ENCODE results near the gene CSF2. TPM values are rescaled to one million over a fixed set of nuclear protein-coding genes. Genes with fewer than 3 reads are reported as not detected.

Gene CSF2
- total RNA-seq, 1 experiment from 2014 or later, result 0.30 TPM

DNA sequence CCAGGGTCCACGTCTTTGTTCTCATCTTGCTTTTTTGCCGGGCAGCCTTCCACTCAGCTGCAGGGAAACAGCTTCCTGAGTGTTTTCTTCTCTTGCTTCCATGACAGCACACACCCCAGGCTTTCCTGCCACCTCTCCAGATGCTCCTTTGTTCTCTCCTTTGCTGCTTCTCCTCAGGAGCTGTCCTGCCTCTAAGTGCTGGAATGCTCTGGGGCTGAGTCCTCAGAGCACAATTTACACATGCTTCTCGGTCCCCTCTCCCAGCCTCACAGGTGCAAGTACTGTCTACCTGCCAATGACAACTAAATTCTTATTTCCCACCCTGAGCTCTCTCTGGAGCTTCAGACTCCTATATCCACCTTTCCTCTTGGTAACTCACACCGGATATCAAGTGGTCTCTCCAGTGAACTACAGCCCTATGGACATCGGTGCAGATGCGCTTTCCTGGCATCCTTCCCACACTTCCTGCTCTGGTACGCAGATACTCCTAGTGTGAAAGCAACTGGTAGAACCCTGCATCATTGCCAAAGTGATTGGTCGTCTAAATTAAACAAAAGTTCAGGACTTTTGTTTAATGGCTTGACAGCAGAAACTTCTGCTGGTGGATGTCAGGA, 48.7 kb upstream of the CSF2 start:
- Histone ChIP-seq H3K9me3 (ENCODE audit: control insufficient read depth in 1 of 2, insufficient read depth in 1 of 2, low read depth in 1 of 2, low read length in 2 of 2) (no peaks in the 10 kb centered on the region), H3K27me3 (ENCODE audit: insufficient read depth, low read length) (no peaks in the 10 kb centered on the region), H3K4me2 (ENCODE audit: low read length) (no peak overlapping the region), H3K4me1 (ENCODE audit: control insufficient read depth in 1 of 2, insufficient read depth in 2 of 2, low read length in 2 of 2) (no peaks in the 10 kb centered on the region), H3K4me3 (replicated peaks in 1 of 2; ENCODE audit: low read depth in 1 of 2, low read length in 2 of 2) (no peak overlapping the region), H3K36me3 (ENCODE audit: control insufficient read depth in 1 of 2, insufficient read depth in 2 of 2, low read length in 2 of 2) (no peaks in the 10 kb centered on the region), H2AFZ (ENCODE audit: low read depth, low read length, poor library complexity, severe bottlenecking) (no peak overlapping the region), H4K20me1 (ENCODE audit: insufficient read depth) (no peaks in the 10 kb centered on the region), H3K27ac (ENCODE audit: low read depth, low read length) (no peak overlapping the region), H3K9ac (ENCODE audit: low read length) (no peak overlapping the region), H3K79me2 (ENCODE audit: insufficient read depth, low read length) (no peaks in the 10 kb centered on the region), H3K9me2 (ENCODE audit: insufficient read depth) (no peaks in the 10 kb centered on the region)
- ChIA-PET POLR2A (no interaction called here), RAD21 (ENCODE audit: low non-redundant PET in 1 of 2, low total read pairs in 2 of 2, uncharacterized antibody in 2 of 2, unreplicated experiment in 2 of 2) (no interaction called here), CTCF (no interaction called here)
- BruUV-seq (replicated peaks), result no TSS peak
- no peak for TF ChIP-seq SP1 (IDR thresholded peaks at IDR 0.05; ENCODE audit: low read depth)
- TF ChIP-seq, protein P1, sequence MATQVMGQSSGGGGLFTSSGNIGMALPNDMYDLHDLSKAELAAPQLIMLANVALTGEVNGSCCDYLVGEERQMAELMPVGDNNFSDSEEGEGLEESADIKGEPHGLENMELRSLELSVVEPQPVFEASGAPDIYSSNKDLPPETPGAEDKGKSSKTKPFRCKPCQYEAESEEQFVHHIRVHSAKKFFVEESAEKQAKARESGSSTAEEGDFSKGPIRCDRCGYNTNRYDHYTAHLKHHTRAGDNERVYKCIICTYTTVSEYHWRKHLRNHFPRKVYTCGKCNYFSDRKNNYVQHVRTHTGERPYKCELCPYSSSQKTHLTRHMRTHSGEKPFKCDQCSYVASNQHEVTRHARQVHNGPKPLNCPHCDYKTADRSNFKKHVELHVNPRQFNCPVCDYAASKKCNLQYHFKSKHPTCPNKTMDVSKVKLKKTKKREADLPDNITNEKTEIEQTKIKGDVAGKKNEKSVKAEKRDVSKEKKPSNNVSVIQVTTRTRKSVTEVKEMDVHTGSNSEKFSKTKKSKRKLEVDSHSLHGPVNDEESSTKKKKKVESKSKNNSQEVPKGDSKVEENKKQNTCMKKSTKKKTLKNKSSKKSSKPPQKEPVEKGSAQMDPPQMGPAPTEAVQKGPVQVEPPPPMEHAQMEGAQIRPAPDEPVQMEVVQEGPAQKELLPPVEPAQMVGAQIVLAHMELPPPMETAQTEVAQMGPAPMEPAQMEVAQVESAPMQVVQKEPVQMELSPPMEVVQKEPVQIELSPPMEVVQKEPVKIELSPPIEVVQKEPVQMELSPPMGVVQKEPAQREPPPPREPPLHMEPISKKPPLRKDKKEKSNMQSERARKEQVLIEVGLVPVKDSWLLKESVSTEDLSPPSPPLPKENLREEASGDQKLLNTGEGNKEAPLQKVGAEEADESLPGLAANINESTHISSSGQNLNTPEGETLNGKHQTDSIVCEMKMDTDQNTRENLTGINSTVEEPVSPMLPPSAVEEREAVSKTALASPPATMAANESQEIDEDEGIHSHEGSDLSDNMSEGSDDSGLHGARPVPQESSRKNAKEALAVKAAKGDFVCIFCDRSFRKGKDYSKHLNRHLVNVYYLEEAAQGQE (IDR thresholded peaks at IDR 0.05; ENCODE audit: low read depth), result peak; percentile 24
- TF ChIP-seq SIN3A (IDR thresholded peaks at IDR 0.05; ENCODE audit: low read depth), result no peak
- DNase-seq (ENCODE audit: low read depth, low spot score) (no peak), ATAC-seq (no peak)
- intact Hi-C loops (cut with micrococcal nuclease), result no loop called here

DNA sequence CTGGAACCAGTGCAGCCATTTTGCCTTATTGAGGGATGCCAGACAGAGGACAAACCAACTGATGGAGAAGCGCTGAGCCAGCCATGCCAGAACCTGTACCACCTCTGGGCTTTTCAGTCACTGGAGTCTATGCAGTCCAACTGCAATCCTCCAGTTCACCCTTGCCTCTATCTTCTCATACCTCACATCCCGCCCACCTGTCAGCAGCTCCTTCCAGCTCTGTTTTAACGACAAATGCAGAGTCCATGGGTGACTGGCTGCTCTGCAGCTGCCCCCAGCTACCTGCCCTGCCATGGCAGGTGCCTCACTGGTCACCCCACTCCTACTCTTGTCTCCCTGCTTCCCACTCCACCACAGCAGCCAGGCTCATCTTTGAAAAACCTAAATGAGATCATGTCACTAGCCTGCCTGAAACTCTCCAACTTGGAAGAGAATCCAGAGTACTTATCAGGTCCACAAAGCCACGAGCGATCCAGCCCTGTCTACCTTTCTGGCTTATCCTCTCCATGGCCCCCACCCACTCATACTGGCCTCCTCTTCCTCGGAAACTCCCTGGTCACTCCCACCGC, 48.1 kb upstream of the CSF2 start:
- Histone ChIP-seq H3K79me2 (ENCODE audit: insufficient read depth, low read length) (no peaks in the 10 kb centered on the region), H3K4me3 (replicated peaks in 1 of 2; ENCODE audit: low read depth in 1 of 2, low read length in 2 of 2) (no peak overlapping the region), H3K4me1 (ENCODE audit: control insufficient read depth in 1 of 2, insufficient read depth in 2 of 2, low read length in 2 of 2) (no peaks in the 10 kb centered on the region), H3K9me2 (ENCODE audit: insufficient read depth) (no peaks in the 10 kb centered on the region), H3K9ac (ENCODE audit: low read length) (no peak overlapping the region), H3K9me3 (ENCODE audit: control insufficient read depth in 1 of 2, insufficient read depth in 1 of 2, low read depth in 1 of 2, low read length in 2 of 2) (no peaks in the 10 kb centered on the region), H4K20me1 (ENCODE audit: insufficient read depth) (no peaks in the 10 kb centered on the region), H3K36me3 (ENCODE audit: control insufficient read depth in 1 of 2, insufficient read depth in 2 of 2, low read length in 2 of 2) (no peaks in the 10 kb centered on the region), H3K27me3 (ENCODE audit: insufficient read depth, low read length) (no peaks in the 10 kb centered on the region), H3K4me2 (ENCODE audit: low read length) (no peak overlapping the region), H2AFZ (ENCODE audit: low read depth, low read length, poor library complexity, severe bottlenecking) (no peak overlapping the region), H3K27ac (ENCODE audit: low read depth, low read length) (no peak overlapping the region)
- intact Hi-C loops (cut with micrococcal nuclease), result no loop called here
- ATAC-seq, result no peak
- BruUV-seq (replicated peaks), result no TSS peak
- no peak for DNase-seq (ENCODE audit: low read depth, low spot score)
- ChIA-PET RAD21 (ENCODE audit: low non-redundant PET in 1 of 2, low total read pairs in 2 of 2, uncharacterized antibody in 2 of 2, unreplicated experiment in 2 of 2) (no interaction called here), POLR2A (no interaction called here), CTCF (no interaction called here)
- TF ChIP-seq ZFX (IDR thresholded peaks at IDR 0.05), result no peak
- TF ChIP-seq, protein P2, sequence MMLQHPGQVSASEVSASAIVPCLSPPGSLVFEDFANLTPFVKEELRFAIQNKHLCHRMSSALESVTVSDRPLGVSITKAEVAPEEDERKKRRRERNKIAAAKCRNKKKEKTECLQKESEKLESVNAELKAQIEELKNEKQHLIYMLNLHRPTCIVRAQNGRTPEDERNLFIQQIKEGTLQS (IDR thresholded peaks at IDR 0.05), result no peak
- TF ChIP-seq ELF1 (IDR thresholded peaks at IDR 0.05; ENCODE audit: borderline replicate concordance, low read depth), result no peak
- TF ChIP-seq CBX3 (IDR thresholded peaks at IDR 0.05; ENCODE audit: low read depth), result no peak
- no peak for TF ChIP-seq RAD21 (IDR thresholded peaks at IDR 0.05; ENCODE audit: low read depth)
- no peak for TF ChIP-seq TCF7L2 (IDR thresholded peaks at IDR 0.05; ENCODE audit: borderline replicate concordance, extremely low read depth, insufficient read depth, insufficient read length)
- TF ChIP-seq SP1 (IDR thresholded peaks at IDR 0.05; ENCODE audit: low read depth), result no peak
- no peak for TF ChIP-seq YY1 (IDR thresholded peaks at IDR 0.05; ENCODE audit: extremely low read depth, insufficient replicate concordance, low read depth, low read length)
- no peak for TF ChIP-seq FOSL1 (IDR thresholded peaks at IDR 0.05; ENCODE audit: low read depth)
- TF ChIP-seq, protein P3, sequence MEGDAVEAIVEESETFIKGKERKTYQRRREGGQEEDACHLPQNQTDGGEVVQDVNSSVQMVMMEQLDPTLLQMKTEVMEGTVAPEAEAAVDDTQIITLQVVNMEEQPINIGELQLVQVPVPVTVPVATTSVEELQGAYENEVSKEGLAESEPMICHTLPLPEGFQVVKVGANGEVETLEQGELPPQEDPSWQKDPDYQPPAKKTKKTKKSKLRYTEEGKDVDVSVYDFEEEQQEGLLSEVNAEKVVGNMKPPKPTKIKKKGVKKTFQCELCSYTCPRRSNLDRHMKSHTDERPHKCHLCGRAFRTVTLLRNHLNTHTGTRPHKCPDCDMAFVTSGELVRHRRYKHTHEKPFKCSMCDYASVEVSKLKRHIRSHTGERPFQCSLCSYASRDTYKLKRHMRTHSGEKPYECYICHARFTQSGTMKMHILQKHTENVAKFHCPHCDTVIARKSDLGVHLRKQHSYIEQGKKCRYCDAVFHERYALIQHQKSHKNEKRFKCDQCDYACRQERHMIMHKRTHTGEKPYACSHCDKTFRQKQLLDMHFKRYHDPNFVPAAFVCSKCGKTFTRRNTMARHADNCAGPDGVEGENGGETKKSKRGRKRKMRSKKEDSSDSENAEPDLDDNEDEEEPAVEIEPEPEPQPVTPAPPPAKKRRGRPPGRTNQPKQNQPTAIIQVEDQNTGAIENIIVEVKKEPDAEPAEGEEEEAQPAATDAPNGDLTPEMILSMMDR (IDR thresholded peaks at IDR 0.05 in 2 of 3, conservative IDR thresholded peaks at IDR 0.05 in 1 of 3; ENCODE audit: borderline replicate concordance in 1 of 3, insufficient read depth in 1 of 3, low read depth in 2 of 3, low read length in 2 of 3), result no peak
- TF ChIP-seq POLR2AphosphoS5 (IDR thresholded peaks at IDR 0.05; ENCODE audit: low read depth, low read length), result no peak
- TF ChIP-seq SRF (IDR thresholded peaks at IDR 0.05; ENCODE audit: low read depth), result no peak
- TF ChIP-seq EGR1 (IDR thresholded peaks at IDR 0.05; ENCODE audit: low read depth), result no peak

Data from HCT116 (cell line).